NCI-H526 (cell line): ENCODE data around the gene KMT5B.

Source experiments
- DNase-seq, 2 experiments: peaks; one replicate each; lab custom pipeline; 2025; lab: John Stamatoyannopoulos, UW

The KMT5B gene

GRCh38 chr11:68145120-68145866 is 67.8 kb downstream of the KMT5B start:
- DNase-seq: no peak

- no peak for DNase-seq
Observed at GRCh38 chr11:68143310-68143689, 69.8 kb downstream of the KMT5B start.

- DNase-seq: no peak
Observed at GRCh38 chr11:68142441-68143309, 70.4 kb downstream of the KMT5B start.

- no peak for DNase-seq
Observed at GRCh38 chr11:68142028-68142412, 71.1 kb downstream of the KMT5B start.

- no peak for DNase-seq
Observed at GRCh38 chr11:68141246-68142027, 71.7 kb downstream of the KMT5B start.

GRCh38 chr11:68140496-68141245 is 72.4 kb downstream of the KMT5B start:
- DNase-seq: no peak

- no peak for DNase-seq
Observed at GRCh38 chr11:68138237-68138636, 74.9 kb downstream of the KMT5B start.

GRCh38 chr11:68137833-68138232 is 75.3 kb downstream of the KMT5B start:
- no peak for DNase-seq

GRCh38 chr11:68136866-68137265 is 76.2 kb downstream of the KMT5B start:
- no peak for DNase-seq

GRCh38 chr11:68135161-68135560 is 77.9 kb downstream of the KMT5B start:
- no peak for DNase-seq

GRCh38 chr11:68133761-68134160 is 79.3 kb downstream of the KMT5B start:
- DNase-seq: no peak

GRCh38 chr11:68130121-68130520 is 83.0 kb downstream of the KMT5B start:
- DNase-seq: no peak

GRCh38 chr11:68128682-68129327 is 84.3 kb downstream of the KMT5B start:
- no peak for DNase-seq

- peak in 1 of 2 experiments; percentile 55 for DNase-seq
Observed at GRCh38 chr11:68127714-68128681, 85.1 kb downstream of the KMT5B start.

- DNase-seq: no peak
Observed at GRCh38 chr11:68125164-68125563, 87.9 kb downstream of the KMT5B start.

GRCh38 chr11:68122936-68123539 is 90.1 kb downstream of the KMT5B start:
- DNase-seq: no peak

- DNase-seq: peak; percentile 82 to 98
Observed at GRCh38 chr11:68121067-68121899, 91.8 kb downstream of the KMT5B start, which contains the start of gene CHKA. Gene CHKA (minus strand): TSS chr11:68121388. CDS start chr11:68121177, 211 bp downstream.

- DNase-seq: peak in 1 of 2 experiments; percentile 77
Observed at GRCh38 chr11:68120273-68121066, 92.6 kb downstream of the KMT5B start.
